Measurements from ENCODE around the gene TCHH.
"Not testable (repeated sequence)": the region's sequence is repeated elsewhere in the genome, so short reads cannot be mapped to it uniquely, and the experiment has no call there.

The TCHH gene

DNA sequence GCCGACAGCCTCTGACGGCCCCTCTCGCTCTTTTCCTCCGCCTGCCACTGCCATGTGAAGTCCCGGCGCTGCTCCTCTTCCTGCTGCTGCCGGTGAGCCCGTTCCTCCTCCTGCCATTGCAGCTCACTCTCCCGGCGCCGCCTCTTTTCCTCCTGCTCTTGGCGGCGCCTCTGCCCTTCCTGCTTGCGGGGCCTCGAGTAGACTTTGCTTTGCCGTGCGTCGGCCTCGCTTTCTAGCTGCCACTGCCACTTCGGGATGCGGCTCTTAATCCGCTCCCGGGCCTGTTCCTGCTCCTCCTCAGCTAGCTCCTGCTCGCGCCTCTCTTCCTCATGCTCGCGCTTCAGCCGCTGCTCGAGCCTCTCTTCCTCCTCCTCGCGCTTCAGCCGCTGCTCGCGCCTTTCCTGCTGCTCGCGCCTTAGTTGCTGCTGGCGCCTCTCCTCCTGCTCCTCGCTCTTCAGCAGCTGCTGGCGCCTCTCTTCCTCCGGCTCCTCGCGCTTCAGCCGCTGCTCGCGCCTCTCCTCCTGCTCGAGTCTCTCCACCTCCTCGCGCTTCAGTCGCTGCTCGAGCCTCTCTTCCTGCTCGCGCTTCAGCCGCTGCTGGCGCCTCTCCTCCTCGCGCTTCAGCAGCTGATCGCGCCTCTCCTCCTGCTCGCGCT is 4.3 kb downstream of the TCHH start:
- peak; percentile 28 for DNase-seq (ENCODE audit: low spot score)

DNA sequence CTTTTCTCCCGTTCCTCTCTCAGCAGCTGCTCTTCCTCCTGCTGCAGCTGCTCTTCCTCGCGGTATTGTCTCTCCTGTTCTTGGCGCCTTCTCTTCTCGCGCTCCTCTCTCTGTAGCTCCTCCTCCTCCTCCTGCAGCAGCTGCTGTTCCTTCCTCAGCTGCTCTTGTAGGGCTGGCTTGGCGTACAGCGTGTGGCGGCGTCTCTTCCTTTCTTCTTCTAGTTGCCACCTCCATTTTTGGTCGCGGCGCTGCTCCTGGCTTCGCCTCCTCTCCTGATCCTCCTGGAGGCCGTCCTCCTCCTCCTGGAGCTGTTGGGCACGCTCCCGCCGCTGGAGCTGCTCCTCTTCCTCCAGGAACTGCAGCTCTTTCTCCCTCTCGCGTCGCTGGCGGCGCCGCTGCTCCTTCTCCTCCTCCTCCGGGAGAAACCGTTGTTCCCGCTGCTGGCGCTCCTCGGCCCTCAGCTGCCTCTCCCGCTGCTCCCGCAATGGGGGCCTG is 4.8 kb downstream of the TCHH start:
- DNase-seq (ENCODE audit: low spot score), result peak; percentile 39

DNA sequence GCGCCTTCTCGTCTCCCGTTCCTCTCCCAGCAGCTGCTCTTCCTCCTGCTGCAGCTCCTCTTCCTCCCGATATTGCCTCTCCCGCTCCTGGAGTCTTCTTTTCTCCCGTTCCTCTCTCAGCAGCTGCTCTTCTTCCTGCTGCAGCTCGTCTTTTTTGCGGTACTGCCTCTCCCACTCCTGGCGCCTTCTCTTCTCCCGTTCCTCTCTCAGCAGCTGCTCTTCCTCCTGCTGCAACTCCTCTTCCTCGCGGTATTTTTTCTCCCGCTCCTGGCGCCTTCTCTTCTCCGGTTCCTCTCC is 5.3 kb downstream of the TCHH start:
- DNase-seq (ENCODE audit: low spot score), result no peak

- peak; percentile 12 for DNase-seq (ENCODE audit: low spot score)
Measured at GRCh38 chr1:152109231-152109997, 5.8 kb downstream of the TCHH start.

DNA sequence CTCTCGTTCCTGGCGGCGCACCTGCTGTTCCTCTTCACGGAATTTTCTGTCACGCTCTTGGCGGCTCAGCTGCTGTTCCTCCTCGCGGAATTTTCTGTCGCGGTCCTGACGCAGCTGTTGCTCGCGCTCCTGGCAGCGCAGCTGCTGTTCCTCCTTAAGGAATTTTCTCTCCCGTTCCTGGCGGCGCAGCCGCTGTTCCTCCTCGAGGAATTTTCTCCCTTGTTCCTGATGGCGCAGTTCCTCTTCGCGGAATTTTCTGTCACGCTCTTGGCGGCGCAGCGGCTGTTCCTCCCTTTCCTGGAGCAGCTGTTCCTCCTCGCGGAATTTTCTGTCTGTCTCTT is 6.4 kb downstream of the TCHH start:
- peak; percentile 37 for DNase-seq (ENCODE audit: low spot score)

DNA sequence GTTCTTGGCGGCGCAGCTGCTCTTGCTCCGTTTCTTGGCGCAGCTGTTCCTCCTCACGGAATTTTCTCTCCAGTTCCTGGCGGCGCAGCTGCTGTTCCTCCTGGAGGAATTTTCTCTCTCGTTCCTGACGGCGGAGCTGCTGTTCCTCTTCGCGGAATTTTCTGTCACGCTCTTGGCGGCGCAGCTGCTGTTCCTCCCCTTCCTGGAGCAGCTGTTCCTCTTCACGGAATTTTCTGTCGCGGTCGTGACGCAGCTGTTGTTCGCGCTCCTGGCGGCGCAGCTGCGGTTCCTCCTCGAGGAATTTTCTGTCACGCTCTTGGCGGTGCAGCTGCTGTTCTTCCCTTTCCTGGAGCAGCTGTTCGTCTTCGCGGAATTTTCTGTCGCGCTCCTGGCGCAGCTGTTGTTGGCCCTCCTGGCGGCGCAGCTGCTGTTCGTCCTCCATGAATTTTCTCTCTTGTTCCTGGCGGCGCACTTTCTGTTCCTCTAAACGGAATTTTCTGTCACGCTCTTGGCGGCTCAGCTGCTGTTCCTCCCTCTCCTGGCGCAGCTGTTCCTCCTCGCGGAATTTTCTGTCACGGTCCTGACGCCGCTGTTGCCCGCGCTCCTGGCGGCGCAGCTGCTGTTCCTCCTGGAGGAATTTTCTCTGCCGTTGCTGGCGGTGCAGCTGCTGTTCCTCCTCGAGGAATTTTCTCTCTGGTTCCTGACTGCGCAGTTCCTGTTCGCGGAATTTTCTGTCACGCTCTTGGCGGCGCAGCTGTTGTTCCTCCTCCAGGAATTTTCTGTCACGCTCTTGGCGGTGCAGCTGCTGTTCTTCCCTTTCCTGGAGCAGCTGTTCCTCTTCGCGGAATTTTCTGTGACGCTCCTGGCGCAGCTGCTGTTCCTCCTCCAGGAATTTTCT is 7.0 kb downstream of the TCHH start:
- peak; percentile 58 for DNase-seq (ENCODE audit: low spot score)

- DNase-seq (ENCODE audit: low spot score), result peak; percentile 68
Measured at GRCh38 chr1:152107031-152107983, 7.9 kb downstream of the TCHH start.

DNA sequence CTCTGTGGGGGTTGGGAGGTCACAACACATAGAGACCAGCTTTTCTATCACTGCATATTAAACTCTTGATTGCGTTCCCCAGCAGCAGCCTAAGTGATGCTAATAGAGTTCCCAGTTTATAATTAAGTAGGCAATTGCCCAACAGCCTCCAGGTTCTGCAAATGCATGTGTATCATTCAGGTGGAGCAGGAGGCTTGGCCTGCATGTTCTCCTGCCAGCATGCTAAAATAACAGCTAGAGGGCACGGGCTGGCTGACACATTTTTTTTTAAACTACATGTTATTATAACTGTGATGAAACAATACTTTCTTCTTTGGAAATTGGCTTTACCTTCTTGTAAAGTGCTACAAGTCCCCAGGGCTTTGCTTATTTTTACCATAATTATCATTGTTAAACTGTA is 10.4 kb downstream of the TCHH start:
- no peak for DNase-seq (ENCODE audit: low spot score)

DNA sequence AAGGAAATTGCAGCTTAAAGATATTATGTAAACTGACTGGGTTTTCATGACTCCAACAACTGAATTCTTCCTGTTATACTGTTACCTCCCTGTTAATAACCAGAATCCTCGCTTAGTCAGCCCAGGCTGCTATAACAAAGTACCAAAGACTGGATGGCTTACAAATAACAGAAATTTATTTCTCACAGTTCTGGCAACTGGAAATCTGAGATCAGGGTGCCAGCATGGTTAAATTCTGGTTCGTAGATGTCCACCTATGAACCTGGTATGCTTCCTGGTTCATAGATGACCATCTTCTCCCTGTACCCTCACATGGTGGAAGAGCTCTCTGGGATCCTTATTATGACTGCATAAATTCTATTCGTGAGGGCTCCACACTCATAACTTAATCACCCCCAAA is 18.3 kb downstream of the TCHH start:
- DNase-seq (ENCODE audit: low spot score), result no peak

DNA sequence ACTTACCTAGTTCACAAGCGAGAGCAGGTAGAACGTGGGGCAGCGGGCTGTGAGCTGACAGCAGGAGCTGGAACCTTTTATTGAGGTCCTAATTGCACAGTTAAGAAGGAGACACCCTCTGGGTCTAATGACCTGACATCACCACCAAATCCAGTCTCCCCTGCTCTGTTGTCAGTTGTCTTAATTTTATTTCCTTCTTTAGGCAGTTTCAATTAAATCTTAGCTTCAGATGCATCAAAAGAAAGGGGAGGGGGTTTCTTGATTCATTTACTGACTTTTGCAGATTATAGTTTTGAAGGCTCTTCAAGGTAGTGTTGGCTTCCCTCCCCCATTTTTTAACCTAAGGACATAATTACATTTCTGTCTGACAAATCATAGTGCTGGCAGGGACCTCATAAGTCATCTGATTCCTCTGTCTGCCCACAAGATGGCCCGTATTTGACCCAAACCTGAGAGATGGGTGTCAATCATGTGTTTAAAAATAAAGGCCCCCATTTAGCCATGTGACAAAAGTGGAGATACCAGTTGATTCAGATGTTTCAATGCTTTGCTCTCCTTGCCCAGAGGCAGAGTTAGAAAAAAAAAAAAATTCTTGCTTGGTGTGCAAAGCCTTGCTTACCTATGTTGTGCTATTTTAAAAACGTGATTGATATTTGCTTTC is 26.1 kb downstream of the TCHH start, which contains the start of gene TCHHL1:
Gene TCHHL1, minus strand, starts transcription at position 51 of the 661 bp plus-strand sequence. CDS start 921 bp downstream, outside the sequence.
- DNase-seq (ENCODE audit: low spot score), result no peak

DNA sequence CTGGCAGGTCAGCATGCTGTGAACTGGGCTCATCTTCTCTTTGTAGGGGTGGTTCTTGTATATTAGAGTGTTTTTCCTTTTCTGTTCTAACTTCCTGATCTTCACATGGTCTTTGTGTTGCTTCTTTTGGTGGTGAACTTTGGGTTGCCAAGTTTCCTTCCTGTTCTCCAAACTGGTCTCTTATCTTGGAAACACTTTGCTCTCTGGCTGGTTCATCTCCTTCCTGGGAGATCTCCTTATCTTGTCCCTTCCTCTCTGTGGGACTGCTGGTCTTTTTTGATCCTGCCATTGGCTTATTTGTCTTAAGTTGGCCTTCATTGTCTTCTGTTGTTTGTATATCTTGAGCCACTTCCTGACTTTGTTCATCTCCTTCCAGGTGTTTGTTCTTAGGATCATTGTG is 28.5 kb downstream of the TCHH start:
- no peak for DNase-seq (ENCODE audit: low spot score)

DNA sequence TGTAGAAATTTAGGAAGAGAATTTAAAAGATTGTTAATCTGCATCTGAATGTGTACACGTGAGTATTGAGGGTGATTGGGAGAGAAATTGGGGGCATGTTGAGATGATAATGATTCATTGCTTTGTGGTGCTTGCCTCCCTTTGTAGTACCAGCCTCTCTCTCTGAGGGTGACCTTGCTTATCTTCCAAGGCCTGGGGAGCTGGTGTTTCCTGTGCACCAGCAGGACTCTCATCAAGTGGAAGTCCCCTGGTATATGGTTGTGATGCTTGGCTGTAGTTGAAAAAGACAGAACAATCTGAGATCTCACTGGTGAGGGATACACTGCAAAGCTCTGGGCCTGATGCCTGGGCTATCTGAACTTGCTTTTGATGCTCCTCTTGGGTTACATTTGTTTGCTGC is 30.4 kb downstream of the TCHH start:
- no peak for DNase-seq (ENCODE audit: low spot score)

- DNase-seq (ENCODE audit: low spot score), result not testable (repeated sequence)
Measured at GRCh38 chr1:152081026-152081425, 34.2 kb downstream of the TCHH start.

DNA sequence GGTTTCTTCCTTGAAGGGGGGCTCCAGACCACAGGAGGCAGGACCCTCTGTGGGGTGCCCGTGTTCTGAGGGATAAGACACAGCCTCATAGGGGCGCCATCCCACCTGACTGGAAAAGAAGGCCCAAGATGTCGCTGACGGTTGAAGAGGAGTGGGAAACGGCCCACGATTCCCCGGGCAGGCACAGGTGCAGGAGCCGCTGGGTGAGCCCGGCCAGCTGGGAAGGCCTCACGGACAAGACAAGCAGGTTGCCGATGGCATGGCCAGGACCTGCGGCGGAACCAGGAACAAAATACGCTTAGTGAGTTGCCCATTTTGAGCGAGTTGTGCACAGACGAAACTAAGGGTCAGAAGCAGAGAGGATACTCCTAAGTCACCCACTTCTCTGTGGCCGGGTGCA is 34.8 kb downstream of the TCHH start:
- not testable (repeated sequence) for DNase-seq (ENCODE audit: low spot score)

GRCh38 chr1:152078831-152079441 is 36.3 kb downstream of the TCHH start:
- DNase-seq (ENCODE audit: low spot score), result no peak

DNA sequence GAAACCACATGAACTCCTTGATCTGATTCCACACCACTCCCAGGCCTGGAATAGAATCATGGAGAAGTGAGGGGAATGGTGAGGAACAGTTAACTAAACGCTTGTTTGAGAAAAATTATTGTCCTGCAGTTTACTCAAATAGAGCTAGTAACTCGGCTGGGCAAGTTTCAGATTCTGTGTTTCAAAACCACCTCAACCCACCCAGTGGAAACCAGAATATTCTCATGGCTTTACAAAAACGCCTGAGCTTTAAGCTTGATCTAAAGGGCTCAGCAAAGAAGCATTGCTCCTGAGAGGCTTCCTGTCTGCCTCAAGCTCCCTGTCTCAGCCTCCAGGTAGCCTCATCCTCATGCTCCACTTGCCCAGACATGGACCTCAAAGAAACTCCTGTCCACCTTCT is 42.9 kb downstream of the TCHH start:
- no peak for DNase-seq (ENCODE audit: low spot score)

DNA sequence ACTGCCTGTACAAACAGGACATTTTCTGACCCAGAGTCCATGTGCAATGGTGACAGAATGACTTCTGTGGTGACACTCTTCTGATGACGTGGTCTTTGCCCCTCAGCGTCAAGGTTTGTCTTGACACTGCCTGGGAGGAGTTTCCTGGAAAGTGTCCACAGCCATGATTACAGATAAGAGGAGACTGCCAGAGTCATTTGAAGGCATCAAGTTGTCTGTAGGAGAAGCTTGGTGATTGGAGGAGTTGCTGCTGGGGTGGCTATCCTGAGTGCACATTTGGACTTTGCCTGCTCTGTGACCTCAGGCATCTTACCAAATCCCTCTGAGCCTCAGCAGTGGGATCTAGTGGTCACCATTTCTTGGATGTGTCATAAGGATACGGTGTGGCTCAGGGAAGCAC is 44.1 kb downstream of the TCHH start:
- DNase-seq (ENCODE audit: low spot score), result no peak

GRCh38 chr1:152067929-152068328 is 47.3 kb downstream of the TCHH start:
- no peak for DNase-seq (ENCODE audit: low spot score)

DNA sequence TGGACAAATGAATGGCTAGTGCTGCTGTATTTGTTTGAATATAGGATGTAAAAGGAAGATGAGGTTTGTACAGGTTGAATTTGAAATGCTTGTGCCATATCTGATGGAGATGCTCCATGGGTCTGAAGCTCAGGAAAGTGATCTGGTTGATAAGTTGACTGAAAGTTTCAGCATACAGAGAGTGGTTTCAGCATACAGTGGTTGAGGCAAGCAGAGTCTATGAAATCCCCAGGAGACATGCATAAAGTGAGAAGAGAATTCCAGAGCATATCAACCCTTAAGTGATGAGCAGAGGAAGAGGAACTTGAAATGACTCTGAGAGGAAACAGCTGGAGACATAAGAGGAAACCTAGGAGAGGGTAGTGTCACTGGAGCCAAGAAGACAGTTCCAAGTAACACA is 48.1 kb downstream of the TCHH start:
- DNase-seq (ENCODE audit: low spot score), result no peak

DNA sequence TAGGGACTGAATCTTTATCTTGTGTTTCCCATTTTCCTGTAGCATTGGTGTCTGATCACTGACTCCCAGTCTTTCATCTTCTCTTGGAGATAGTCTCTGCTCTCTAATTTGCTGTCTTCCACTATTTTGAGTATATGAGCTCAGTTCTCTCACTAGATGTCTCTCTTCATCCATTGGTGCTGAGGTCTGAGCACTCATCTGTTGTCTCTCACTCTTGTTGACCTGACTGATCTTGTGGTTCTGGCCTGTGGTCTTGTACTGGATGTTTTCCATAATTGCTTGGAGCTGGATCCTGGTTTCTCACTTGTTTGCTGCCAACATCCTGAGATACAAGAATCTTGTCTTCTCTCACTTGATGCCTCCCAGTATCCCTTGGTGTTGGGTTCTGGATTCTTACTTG is 53.3 kb downstream of the TCHH start:
- no peak for DNase-seq (ENCODE audit: low spot score)
